Measurements from ENCODE around the gene UBE2Q1.

UBE2Q1 gene

GRCh38 chr1:154575951-154576566 is 17.6 kb upstream of the UBE2Q1 start:
- no peak for DNase-seq

- DNase-seq: no peak
Measured at GRCh38 chr1:154575147-154575927, 16.9 kb upstream of the UBE2Q1 start.

GRCh38 chr1:154574716-154575115 is 16.3 kb upstream of the UBE2Q1 start:
- DNase-seq: no peak

GRCh38 chr1:154573168-154573510 is 14.7 kb upstream of the UBE2Q1 start:
- no peak for DNase-seq

- DNase-seq: no peak
Measured at GRCh38 chr1:154572468-154573167, 14.2 kb upstream of the UBE2Q1 start.

GRCh38 chr1:154571964-154572288 is 13.5 kb upstream of the UBE2Q1 start:
- no peak for DNase-seq

- no peak for DNase-seq
Measured at GRCh38 chr1:154571244-154571963, 12.9 kb upstream of the UBE2Q1 start.

- peak; percentile 67 for DNase-seq
Measured at GRCh38 chr1:154568157-154568815, 9.8 kb upstream of the UBE2Q1 start.

GRCh38 chr1:154567386-154568156 is 9.1 kb upstream of the UBE2Q1 start, which contains the start of gene CHRNB2:
Gene CHRNB2 (plus strand): TSS chr1:154567778. CDS start chr1:154568045, 267 bp downstream.
- DNase-seq: peak; percentile 87

- DNase-seq: no peak
Measured at GRCh38 chr1:154565876-154566275, 7.4 kb upstream of the UBE2Q1 start.

- DNase-seq: peak; percentile 92
Measured at GRCh38 chr1:154559466-154560044, 1.1 kb upstream of the UBE2Q1 start.

GRCh38 chr1:154558720-154559465 is 431 bp upstream of the UBE2Q1 start:
- DNase-seq: peak; percentile 98

GRCh38 chr1:154557248-154557938 is 1.1 kb downstream of the UBE2Q1 start:
- no peak for DNase-seq

- no peak for DNase-seq
Measured at GRCh38 chr1:154556422-154556821, 2.0 kb downstream of the UBE2Q1 start.

- DNase-seq: no peak
Measured at GRCh38 chr1:154553056-154554030, 5.1 kb downstream of the UBE2Q1 start.

GRCh38 chr1:154552036-154552435 is 6.4 kb downstream of the UBE2Q1 start:
- no peak for DNase-seq

- DNase-seq: no peak
Measured at GRCh38 chr1:154551474-154551873, 7.0 kb downstream of the UBE2Q1 start.

GRCh38 chr1:154550657-154551056 is 7.8 kb downstream of the UBE2Q1 start:
- no peak for DNase-seq

GRCh38 chr1:154550070-154550469 is 8.4 kb downstream of the UBE2Q1 start:
- no peak for DNase-seq
